HG02885 (cell line): ENCODE results near the gene TDO2.
"Not testable (repeated sequence)": the region's sequence is repeated elsewhere in the genome, so short reads cannot be mapped to it uniquely, and the experiment has no call there.

ENCODE experiments used
- ATAC-seq: cut with Tn5 transposase; IDR thresholded peaks from one replicate; pipeline ENCODE4 v1.9.1; 2021; ENCODE audit warnings: mild to moderate bottlenecking; ENCODE audit not compliant: unreplicated experiment, poor library complexity

The TDO2 gene

GRCh38 chr4:155906554-155907247 is 3.2 kb downstream of the TDO2 start:
- no peak for ATAC-seq

DNA sequence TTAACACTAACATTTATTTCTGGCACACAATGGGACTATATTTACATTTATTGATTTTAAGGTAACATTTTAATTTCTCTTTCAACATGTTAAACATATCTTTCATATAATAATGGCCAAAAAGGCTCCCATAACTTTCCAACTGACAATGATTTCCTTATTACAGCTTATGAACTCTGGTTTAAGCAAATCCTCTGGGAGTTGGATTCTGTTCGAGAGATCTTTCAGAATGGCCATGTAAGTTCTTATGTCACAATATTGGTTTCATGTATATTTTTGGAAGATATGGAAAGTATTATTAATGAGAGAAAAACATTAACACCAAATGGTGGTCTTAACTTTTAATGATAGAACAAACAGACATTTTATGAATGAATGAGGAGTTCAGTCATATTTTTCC is 4.1 kb downstream of the TDO2 start:
- ATAC-seq: no peak

GRCh38 chr4:155908187-155909139 is 5.0 kb downstream of the TDO2 start:
- peak; percentile 67 for ATAC-seq

- no peak for ATAC-seq
Observed at GRCh38 chr4:155909615-155910226, 6.2 kb downstream of the TDO2 start.

GRCh38 chr4:155911905-155912304 is 8.4 kb downstream of the TDO2 start:
- no peak for ATAC-seq

DNA sequence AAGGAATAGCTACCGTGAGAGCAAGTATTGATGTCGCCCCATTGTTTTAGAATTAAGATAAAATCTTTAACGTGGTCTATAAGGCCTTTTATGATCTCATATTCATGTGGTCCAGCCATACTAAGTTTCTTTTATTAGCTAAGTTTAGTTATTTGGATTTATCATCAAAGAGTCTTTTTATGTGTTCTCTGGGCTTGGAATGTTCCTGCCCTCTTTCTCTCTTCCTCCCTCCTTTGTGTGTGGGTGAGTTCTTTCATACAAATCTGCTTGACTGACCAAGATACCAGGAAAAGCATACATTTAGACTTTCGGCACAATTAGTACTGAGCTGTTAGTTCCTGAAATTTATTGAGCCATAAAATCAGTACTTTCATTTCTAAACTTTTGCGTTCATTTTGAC is 11.3 kb downstream of the TDO2 start:
- no peak for ATAC-seq

GRCh38 chr4:155921597-155921996 is 18.1 kb downstream of the TDO2 start:
- no peak for ATAC-seq

GRCh38 chr4:155924637-155925036 is 21.1 kb downstream of the TDO2 start:
- no peak for ATAC-seq

GRCh38 chr4:155929833-155930232 is 26.3 kb downstream of the TDO2 start:
- ATAC-seq: peak; percentile 72

GRCh38 chr4:155930330-155930729 is 26.8 kb downstream of the TDO2 start:
- ATAC-seq: no peak

GRCh38 chr4:155931634-155932033 is 28.1 kb downstream of the TDO2 start:
- ATAC-seq: no peak

DNA sequence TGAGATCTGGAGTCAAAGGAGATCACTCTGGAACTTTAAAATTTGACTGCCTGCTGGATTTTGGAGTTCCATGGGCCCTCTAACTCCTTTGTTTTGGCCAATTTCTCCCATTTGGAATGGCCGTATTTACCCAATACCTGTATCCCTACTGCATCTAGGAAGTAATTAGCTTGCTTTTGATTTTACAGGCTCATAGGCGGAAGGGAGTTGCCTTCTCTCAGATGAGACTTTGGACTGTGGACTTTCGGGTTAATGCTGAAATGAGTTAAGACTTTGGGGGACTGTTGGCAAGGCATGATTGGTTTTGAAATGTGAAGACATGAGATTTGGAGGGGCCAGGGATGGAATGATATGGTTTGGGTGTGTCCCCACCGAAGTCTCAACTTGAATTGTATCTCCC is 31.1 kb downstream of the TDO2 start:
- not testable (repeated sequence) for ATAC-seq

- ATAC-seq: no peak
Observed at GRCh38 chr4:155935389-155935986, 32.0 kb downstream of the TDO2 start.

- no peak for ATAC-seq
Observed at GRCh38 chr4:155941085-155941790, 37.7 kb downstream of the TDO2 start.

DNA sequence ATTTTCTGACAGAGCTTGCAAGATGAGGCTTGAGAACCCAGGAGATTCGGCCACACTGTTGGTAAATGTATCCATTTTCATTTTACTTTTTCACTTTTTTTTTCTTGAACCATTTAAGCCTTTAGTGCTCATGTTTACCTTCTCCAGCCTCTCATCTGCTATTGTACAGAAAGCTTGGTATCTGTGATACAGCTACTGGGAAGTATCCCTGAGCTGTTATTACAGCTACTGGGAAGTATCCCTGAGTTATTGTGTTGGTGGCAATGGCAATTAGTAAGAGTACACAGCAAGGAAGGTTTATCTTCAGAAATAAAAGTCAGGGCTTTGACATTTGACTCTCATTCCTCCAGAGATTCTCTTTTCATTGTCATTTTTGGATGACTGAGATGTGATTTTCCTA is 38.3 kb downstream of the TDO2 start:
- no peak for ATAC-seq

DNA sequence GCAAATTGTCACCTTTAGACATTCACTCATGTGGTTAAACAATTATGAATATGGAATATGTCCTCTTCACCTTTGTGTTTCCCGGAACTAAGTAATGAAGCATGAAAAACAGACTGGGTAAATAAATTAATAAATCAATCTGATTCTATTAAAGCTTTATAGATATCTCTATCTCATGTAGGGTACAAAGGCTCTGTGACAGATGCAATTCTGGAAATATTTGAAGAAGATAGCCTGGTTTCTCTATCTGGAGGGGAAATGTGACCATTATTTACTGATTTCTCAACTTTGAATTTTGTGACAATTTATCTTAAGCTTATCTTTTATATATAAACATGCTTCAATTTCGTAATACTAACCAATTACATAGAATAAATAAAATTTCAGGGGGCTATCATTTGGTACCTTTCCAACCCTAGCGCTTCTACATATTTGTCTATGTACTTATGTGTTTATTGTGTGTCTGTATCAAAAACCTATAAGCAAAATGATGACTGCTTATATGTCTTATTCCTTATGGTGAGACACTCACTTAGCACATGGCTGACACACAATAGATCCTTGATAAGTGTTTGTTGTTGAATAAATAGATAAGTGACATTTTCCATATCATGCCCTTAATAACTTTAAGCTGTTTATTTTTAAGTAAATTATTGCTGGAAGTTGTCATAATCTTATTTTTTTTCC is 40.3 kb downstream of the TDO2 start:
- ATAC-seq: no peak

GRCh38 chr4:155944516-155944915 is 41.0 kb downstream of the TDO2 start:
- ATAC-seq: no peak

GRCh38 chr4:155946486-155946885 is 43.0 kb downstream of the TDO2 start:
- no peak for ATAC-seq

DNA sequence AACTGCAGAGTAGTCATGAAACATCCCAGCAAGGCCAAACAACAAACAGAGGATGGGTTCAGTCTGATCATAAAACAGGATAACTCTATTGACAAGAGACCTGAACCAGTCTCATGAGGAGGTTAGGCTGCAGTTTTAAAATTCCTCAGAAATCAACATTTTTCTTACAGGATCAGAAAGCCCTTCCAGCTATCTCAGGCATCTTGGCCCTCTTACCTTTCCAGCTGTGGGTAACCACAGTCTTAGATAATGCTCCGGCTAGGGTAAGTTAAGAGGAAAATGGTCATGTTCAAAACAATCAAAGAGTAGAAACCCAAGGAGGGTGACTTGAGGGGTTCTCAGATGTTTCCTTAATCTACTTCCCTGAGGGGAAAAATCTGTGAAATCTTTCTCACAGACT is 45.0 kb downstream of the TDO2 start:
- ATAC-seq: no peak

DNA sequence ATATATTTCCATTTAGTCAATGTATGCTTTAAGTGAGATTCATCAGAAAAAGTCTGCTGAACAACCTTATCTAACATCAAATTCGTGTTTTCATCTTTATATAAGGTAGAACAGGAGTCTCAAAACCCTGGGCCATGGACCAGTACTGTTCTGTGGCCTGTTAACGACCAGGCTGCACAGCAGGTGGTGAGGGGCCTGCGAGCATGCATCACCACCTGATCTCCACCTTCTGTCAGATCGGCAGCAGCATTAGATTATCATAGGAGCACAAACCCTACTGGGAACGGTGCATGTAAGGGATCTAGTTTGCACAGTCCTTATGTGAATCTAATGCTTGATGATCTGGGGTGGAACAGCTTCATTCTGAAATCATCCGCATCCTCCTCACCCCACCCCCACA is 47.0 kb downstream of the TDO2 start:
- ATAC-seq: no peak
